ENCODE measurements around the gene EPHB1.
"Not testable (repeated sequence)": the region's sequence is repeated elsewhere in the genome, so short reads cannot be mapped to it uniquely, and the experiment has no call there.

Gene EPHB1

DNA sequence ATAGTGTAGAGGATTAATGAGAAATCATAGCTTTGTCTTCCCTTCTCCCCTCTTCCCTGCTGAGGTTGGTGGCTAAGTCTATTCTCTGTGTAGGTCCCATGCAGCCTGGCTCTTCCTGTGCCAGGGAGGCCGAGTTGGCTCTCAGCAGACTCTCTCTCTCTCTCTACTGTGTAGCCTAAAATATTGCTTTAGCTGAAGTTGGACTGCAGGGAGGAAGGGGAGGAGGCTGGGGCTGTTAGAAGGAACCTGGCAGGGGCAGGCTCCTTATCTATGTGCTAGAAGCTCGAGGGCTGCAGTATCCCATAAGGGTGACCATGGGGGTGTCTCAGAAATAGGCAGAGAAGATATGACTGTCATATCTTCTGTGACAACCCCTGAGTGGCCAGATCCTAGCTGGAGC, 160.8 kb downstream of the EPHB1 start:
- DNase-seq (ENCODE audit: low read depth): no peak

DNA sequence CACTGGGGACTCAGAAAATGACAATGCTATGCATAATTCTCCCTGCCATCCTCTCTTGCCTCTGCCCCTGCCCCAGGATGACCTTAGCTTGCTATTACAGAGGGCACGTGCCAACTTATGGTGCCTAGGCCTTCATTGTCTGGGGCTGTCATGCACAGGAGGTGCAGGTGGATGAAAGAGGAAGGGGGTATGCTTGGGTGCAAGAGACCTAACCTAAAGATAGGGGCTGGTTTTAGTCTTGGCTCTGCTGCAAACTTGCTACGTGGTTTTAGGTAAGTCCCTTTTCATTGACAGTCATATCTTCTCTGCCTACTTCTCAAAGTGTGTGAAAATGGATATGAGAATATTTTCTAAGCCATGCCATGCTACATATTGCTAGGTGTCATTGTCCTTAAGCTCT, 161.3 kb downstream of the EPHB1 start:
- DNase-seq (ENCODE audit: low read depth): no peak

DNA sequence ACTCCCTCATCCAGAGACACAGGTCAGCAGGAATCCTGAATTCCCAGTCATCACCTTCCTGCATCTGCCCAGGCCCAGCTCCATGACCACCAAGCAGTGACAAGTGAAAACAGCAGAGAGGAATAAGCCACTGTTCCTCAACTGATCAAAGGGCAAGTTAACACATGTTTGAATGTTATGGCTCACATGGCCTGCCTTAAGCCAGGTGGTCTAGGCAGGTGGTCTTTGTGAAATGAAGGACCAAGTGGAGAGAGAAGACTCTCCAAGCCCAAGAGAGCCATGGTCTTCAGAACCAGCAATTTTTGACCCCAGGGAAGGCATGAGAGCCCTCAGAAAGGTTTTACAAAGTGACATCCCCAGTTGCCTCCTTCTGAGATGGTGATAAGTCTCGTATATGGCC, 161.8 kb downstream of the EPHB1 start:
- no peak for DNase-seq (ENCODE audit: low read depth)

DNA sequence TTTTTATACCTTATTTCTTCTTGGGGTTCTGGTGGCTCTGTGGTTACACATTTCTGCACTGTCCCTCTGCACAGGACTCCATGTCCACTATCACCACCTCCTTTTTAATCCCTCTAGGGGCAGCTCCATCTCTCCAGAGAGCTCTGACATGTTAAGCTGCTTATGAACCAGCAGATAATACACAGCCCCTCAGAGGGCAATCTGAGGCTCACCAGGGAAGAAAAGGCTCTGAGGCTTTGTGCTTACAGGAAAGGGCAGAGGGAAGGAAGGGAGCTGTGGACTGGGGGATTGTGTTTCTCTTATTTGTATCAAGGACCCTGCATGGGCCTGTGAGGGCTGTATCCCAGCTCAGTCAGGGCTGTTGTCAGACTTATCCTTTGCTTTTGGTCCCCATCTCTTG, 164.5 kb downstream of the EPHB1 start:
- no peak for DNase-seq (ENCODE audit: low read depth)

DNA sequence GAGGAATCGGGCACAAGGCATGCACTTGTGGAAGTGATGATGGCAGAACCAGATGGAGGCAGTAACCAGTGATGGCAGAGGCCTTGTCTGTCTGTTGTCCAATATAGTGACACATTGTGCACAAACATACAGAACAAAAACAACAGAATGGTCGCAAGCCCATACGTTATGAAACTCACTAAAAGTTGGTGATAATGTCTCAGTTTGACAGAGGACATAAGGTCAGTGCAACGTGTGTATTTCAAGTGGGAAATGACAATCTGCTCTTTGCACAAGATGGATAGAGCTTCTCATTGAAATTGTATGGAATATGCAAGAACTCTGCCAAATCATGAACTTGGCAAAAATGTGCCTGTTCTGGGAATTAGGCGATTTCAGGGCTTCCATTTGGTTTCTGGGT, 169.2 kb downstream of the EPHB1 start:
- DNase-seq (ENCODE audit: low read depth): no peak

DNA sequence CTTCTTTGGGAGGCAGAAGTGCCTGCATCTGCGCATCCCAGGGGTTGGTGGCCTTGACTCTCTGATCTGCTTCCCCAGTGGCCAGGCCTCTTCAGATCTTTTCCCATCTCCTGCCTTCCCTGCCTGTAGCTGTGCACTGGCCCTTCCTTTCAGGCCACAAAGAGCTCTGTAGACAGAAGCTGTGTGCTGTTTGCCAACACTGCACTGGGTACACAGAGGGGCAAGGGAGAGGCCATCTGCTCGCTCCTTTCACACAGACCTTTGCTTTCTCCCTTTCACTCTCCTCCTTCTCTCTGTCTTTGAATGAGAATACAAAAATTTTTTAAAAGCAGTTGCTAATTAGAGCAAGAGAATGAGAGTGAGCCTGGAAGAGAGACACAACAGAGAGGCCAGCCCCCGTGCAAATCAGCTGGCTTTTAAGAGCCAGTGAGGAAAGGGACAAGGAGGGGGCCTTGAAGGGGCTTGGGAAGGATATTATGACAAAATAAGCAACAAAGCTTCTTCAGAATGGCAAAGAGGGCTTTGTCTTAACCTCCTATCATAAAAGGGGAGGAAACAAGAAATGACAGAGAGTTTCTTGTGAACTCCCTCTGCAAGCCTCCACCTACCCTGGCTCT, 170.9 kb downstream of the EPHB1 start:
- no peak for DNase-seq (ENCODE audit: low read depth)

DNA sequence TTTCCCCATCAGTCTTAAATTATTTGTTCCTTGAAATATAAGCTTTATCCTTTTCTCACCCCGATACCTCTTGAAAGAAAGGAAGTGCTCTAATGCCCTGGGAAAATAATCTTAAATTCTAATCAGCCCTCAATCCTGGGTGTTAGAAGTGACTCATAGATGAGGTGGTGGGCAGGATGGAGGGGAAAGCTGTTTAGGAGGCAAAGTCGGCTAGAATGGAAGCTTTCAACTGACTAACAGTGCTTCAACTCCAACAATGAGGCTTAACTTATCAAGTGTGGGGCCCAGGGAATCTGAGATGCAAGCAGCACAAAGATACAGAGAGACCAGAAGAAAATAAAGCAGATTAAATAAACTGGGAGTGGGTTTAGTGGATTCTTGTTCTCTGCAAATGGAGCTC, 175.8 kb downstream of the EPHB1 start:
- DNase-seq (ENCODE audit: low read depth): no peak

DNA sequence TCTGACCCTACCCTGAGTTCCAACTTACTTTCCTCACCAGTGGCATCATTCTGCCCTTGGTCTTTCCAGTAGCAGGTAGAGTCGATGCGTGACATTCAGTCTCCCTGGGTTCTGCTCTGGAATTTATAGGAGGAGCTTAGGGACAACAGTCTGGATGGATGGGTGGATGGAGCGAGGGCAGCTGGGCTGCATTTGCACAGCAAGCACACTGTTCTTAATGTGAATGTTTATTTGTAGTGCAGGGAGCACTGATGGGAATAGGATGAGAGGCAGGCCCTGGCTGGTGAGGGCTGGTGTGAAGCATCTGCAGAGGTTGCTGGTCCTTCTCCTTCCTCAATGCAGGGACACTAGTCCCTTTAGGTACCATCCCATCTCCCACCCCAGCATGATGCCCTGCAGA, 176.2 kb downstream of the EPHB1 start:
- no peak for DNase-seq (ENCODE audit: low read depth)

DNA sequence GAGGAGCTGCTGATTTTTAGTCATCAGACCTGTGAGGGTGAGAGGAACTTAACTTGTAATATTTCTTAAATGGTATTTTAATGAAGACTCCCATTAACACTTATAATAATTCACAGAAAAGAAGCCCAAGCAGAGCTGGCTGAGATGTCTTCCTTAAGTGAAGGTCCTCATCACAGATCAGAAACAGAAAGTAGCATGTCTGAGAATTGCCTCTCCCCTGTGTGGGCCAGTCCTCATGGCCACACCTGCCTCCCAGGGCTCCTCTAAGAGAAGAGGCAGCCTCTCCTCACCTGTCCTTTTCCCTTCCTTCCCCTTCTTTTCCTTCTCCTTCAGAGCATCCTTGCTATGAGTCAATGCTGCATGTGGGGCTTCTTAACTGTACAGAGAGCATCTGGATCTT, 176.8 kb downstream of the EPHB1 start:
- DNase-seq (ENCODE audit: low read depth): not testable (repeated sequence)

DNA sequence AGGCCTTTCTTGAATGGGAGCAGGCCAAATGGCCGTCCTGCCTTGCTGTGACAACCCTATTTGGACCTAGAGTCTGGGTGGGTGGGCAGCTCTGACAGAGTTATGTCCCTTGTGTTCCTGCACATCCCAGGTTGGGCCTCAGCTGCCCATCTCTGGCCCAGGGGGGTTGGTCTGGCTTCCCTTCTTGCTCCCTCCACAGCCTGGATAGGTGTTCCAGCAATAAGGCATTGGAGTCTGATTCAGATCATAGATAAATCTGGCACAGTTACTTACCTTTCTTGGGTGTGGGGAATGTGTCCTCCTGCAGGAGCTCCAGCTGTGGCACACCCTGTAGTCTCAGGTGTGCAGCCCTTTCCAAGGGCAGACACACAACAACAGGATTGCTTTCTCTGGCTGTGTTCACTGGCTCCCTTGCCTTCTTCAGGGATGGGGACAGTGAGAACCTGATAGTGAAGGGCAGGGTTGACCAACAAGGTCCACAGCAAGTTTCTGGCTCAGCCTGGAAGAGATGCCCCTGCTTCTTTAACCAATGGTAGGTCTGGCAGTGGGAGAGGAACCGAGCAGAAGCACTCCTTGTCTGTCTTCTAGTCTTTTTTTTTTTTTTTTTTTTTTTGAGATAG, 177.9 kb downstream of the EPHB1 start:
- no peak for DNase-seq (ENCODE audit: low read depth)

DNA sequence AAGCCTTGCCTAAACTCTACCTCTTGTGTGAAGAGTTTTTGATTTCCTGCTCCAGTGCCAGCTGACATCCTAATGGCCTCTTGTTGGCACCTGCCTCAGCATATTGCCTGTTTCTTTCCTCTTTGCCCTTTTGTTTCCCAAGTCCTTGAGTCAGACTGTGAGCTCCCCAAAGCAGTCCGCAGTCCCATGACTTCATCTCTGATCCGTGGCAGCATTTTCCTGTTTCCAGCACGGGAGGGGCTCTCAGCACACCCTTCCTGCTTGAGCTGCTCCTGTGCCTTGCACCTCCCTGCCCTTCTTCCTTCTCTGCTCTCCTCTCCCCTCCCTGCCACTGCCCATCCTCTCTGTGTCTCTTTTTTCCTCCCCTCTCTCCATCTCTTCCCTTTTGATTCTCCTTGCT, 179.6 kb downstream of the EPHB1 start:
- DNase-seq (ENCODE audit: low read depth): no peak

DNA sequence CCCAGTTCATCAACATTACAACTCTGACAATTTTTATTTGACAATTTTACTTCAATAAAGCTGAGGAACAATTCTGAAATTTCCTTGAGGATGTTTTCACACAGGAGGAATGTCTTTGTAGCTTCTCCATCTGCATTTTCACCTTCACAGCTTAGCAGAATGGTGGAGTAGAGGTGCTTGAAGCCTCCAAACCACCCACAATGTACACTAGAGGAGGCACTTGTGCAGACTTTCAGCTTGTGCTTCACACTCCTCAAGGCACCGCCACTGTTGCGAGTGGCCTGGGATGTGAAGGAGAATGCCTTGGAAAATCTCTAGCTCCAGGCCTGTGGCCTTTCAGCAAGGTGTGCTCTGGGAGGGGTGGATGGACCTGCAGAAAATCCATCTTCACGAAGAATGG, 181.9 kb downstream of the EPHB1 start:
- DNase-seq (ENCODE audit: low read depth): no peak

DNA sequence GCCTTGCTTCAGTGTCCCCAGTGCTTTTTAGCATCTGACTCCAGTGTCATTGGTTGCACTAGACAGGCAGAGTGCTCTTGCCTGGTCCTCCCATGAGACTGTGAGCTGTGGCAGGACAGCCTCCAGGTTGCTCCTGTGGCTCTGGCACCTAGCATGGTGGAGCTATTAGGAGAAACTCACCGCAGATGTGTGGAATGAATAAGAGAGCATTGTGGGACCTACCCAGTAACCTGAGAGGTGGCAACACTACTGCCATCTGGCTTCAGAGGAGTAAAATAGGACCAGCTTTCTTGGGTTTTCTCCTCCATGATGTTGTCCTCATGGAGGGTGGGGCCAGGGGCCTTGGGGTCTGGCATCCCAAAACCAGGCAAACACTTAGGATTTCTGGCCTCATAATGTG, 183.6 kb downstream of the EPHB1 start:
- DNase-seq (ENCODE audit: low read depth): no peak

DNA sequence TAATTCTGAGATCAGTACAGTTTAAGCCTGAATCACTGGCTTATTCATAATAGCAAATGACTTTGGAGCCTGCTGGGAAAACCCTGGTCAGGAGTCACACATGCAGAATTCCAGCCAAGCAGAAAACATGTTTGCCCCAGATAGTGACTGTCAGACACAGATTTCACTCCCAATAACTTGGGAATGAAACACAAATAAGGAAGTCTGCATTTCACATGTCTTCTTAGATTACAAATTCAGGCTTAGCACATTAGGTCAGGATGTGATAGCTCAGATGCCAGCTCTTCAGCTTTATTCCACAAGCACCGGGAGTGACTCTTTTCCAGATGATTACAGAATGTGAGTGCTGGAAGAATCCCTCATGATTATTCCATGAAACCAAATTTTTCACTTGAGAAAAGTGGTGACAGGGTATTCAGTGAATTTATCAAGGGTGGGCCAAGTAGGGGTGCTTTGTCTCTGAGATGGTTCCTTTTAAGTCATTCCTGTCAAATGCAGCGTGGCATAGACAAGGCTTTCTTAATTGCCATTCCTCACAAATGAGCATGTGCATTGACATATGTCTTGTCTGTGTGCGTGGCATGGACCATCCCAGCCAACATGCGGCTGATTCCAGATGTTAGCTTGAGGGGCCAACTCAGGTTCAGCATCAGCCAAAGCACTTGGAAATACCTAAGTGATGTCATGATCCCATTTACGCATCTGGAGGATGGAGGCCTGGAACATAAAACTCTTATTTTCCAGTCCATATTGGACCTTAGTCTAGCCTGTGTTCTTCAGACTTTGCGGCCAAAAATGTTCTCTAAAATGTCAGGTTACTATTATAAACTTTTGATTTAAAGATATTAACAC, 191.0 kb downstream of the EPHB1 start:
- DNase-seq (ENCODE audit: low read depth): no peak

DNA sequence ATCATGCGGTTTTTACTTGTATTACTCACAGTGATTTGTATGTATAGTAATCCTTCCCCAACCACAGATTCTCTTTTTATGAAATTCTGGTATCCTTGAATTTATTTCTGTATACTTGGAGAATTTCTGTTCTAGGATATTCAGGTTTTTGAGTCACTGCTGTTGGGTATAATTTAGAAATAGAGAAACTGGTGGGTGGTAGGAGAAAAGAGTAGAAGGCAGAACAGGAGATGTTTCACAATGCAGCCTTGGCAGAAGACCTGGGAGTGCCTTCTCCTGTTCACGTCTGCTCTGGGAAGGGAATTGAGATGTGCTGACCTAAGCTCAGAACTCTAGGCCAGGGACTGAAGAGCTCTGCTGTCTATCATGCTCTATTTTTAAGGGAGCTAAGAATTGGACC, 193.6 kb downstream of the EPHB1 start:
- DNase-seq (ENCODE audit: low read depth): no peak

DNA sequence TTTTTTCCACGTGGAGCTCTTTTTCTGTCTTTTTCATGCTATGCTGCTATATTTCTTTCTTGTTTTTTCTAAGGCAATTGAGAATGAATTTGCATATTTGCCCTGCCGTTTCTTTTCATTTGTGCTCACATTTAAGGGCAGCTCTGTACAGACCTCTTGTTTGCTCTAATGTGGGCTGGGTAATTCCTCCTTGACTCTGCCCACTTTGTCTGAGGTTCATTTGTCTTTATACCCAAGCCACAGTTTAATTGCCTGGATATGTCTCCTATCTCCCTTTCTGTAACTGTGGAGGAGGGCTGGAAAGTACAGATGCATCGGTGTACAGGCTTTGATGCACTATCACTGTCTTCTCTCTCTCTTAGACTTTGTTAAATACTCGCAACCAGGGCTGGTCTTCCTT, 195.9 kb downstream of the EPHB1 start:
- no peak for DNase-seq (ENCODE audit: low read depth)

DNA sequence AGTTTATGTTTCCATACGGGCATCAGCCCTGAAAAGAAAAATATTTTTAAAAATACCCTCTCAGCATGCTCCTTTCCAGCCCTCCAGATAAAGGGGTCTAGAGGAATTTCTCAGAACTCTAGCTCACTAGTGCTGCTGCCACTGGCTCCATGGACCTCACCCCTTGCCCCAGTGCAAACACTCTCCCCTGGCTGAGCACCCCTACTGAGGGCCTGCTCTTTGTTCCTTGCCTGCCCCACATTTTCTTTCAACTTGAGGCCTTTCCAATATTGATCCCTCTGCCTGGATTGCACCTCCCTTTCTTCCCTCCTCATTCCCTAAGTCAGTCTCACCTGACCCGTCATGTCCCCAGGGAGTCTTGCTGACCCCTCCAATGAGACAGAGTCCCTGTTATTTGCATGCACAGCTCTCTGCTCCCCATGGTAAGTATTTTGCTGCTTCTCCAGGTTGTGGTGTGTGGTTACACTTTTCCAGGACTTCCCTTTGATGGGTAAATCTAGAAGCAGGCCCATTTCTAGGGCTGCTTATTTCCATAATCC, 196.5 kb downstream of the EPHB1 start:
- no peak for DNase-seq (ENCODE audit: low read depth)

DNA sequence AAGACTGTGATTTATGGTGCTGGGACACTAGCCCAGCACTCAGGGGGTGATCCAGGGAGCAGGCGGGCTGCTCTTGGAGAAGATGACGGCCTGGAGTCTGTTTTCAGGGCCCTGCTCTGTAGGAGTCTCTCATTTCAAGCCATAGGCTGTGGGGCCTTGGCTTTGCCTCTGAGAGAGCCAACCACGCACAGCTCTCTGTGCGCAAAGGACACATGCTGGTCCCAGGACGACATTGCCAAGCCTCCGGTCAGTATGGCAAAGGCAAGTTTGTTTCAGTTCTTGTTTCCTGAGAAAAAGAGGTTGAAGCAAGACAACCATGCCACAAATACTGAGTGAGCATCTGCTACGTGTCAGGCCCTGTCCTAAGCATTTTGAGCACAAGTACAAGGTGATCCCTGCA, 197.1 kb downstream of the EPHB1 start:
- no peak for DNase-seq (ENCODE audit: low read depth)

DNA sequence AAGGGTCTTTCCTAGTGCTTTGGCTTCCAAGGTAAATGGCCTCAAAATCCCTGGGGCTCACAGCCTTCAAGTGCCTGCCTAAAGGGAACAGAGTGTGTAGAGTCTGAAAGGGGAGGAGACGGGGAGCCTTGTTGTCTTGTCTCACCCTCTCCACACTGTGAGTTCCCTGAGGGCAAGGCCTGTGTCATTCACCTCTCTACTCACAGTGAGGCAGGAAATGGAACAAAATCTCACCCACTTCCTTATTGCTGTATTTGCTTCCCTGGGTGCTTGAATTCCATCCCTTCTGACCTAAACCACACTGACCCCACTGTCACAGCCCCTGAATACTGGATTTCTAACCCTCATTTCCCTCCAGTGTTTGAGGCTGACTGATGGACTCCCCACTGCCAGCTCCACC, 197.5 kb downstream of the EPHB1 start:
- DNase-seq (ENCODE audit: low read depth): no peak

DNA sequence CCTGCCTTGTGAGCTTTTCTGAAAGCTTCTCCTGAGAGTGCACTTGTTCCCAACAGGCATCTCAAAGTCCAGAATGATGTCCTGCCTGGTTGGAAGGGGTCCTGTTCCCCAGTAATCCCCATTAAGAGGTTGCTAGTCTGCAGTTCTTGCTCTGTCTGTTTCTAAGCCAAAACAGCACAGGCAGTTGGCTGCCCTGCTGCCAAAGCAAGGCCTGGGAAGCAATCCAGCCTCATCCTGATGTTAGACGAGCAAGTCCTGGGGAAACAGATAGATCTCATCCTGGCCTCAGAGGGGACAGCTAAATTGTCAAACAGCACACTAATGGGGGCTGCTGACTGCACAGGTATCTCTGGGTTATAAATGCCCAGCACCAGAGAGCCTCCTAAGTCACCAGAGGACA, 198.0 kb downstream of the EPHB1 start:
- DNase-seq (ENCODE audit: low read depth): no peak

DNA sequence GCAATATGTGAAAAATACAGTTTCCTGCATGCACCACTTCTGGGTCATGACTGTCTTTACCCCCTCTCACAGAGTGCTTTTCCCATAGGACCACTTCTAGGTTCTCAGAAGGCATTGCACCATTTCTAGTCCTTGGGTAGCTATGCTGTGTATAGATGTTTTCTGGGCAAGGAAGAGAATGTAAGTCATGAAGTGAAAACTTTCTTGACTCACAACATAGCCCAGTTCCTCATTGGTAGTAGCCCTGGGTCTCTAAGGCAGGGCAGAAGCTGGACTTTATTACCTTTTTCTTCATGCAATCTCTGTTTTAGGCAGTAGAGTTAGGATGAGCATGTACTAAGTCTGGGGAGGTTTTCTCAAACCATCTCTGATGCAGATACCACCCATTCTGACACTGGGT, 203.1 kb downstream of the EPHB1 start:
- DNase-seq (ENCODE audit: low read depth): no peak

DNA sequence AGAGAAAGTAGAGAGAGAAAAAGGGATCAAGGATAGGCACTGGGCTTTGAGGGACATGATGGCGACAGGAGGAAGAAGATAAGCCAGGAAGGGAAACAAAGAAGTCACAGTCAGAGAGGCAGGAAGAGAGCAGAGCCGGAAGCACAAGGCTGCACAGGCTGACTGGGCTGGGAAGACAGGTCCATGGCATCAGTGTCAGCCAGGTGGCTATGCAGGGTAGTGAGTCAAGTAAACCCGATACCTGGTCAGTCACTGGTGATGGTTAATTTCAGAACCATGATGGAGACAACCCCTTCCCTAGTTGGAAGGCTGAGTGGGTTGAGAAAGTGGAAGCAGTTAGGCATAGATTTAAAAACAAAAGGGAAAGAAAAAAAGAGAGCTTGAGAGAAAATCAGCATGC, 203.8 kb downstream of the EPHB1 start:
- DNase-seq (ENCODE audit: low read depth): no peak

DNA sequence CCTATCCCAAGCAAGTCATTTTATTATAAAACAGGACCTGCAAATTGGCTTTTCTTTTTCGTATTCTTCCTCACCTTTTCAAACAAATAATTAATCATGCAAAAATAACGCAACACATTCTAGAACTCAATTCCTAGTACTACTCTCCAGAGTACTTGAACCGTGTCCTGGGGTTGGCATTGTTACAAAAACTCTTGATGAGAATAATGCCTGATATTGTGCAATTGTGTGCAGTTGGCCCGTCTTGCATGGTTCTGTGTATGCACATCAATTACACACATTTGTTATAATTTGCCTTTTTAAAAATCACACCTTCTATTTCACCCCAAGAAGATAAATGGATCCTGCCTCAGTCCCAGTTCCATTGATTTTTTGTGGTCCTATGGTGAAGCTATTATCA, 205.4 kb downstream of the EPHB1 start:
- no peak for DNase-seq (ENCODE audit: low read depth)

All from stimulated activated CD8-positive, alpha-beta memory T cell treated with anti-CD3 and anti-CD28 coated beads, Interleukin-12 subunit alpha, Interleukin-12 subunit beta, amount 100 ng/mL, for 1 hour (primary cell).